GM10266 (cell line): ENCODE measurements around the gene PRCP.
A peak's percentile ranks its signal among the peaks of the same experiment; 100 is the strongest.

Experiments used
- DNase-seq: peaks from one replicate; pipeline ENCODE4 v3.0.0; 2012; ENCODE audit errors: extremely low spot score
- TF ChIP-seq, protein P1 (sequence below): IDR thresholded peaks from 2 replicates; pipeline ENCODE4 v1.5.1; 2012; ENCODE audit warnings: mild to moderate bottlenecking, low read depth; ENCODE audit not compliant: control insufficient read depth, insufficient read depth; ENCODE audit errors: missing control alignments

PRCP gene

GRCh38 chr11:82937554-82937953, 37.3 kb upstream of the PRCP start:
- TF ChIP-seq, protein P1, sequence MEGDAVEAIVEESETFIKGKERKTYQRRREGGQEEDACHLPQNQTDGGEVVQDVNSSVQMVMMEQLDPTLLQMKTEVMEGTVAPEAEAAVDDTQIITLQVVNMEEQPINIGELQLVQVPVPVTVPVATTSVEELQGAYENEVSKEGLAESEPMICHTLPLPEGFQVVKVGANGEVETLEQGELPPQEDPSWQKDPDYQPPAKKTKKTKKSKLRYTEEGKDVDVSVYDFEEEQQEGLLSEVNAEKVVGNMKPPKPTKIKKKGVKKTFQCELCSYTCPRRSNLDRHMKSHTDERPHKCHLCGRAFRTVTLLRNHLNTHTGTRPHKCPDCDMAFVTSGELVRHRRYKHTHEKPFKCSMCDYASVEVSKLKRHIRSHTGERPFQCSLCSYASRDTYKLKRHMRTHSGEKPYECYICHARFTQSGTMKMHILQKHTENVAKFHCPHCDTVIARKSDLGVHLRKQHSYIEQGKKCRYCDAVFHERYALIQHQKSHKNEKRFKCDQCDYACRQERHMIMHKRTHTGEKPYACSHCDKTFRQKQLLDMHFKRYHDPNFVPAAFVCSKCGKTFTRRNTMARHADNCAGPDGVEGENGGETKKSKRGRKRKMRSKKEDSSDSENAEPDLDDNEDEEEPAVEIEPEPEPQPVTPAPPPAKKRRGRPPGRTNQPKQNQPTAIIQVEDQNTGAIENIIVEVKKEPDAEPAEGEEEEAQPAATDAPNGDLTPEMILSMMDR = no peak

DNA sequence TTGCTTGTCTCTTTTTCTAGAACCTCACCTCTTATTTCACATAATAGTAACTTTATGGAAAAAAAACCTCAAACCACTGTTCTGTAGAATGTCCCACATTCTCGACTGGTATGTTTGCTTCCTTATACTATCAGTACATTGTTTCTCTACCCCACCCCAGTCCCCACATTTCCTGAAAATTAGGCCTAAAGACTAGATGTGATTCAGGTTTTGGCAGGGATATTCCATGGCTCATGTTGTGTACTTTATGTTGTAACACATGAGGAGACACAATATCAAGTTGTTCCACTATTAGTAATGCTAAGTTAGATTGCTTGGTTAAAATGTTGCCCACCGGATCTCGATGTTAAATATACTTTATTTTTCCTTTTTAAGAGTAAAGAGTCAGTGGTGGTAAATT, 36.0 kb upstream of the PRCP start:
- no peak for DNase-seq
- TF ChIP-seq, protein P1 = no peak

More at GRCh38 chr11:82937554-82937953, 37.3 kb upstream of the PRCP start:
- no peak for DNase-seq

DNA sequence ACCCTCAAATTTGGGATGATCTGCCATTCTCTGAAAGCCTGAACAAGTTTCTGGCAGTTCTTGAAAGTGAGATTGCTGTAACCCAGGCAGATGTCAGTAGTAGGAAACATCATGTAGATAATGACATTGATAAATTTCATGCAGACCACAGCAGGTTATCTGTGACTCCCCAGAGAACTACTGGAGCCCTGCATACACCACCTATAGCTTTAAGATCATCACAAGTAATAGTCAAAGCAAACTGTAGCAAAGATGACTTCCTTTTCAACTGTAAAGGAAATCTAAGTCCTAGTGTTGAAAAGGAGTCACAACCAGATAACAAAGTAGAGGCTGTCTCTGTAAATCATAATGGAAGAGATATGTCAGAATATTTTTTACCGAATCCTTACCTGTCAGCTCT, 32.3 kb upstream of the PRCP start:
- TF ChIP-seq, protein P1 = no peak
- no peak for DNase-seq

DNA sequence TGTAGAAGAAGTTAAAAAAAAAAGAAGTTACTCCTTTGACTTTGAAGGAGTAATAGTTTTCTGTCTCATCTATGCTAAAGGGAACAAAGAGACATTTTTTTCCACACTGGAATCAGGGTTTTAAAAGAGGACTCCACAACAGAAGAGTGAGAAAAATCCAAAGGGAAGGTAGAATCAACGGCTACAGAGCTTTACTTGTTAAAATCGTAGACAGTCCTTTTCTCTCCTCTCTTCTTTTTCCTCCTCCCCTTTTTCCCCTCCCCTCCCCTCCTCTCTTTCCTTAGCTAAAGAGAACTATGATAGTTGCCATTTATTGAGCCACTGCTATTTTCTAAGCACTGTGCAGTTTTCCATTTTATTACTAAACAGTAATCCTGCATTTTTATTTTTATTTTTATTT, 30.5 kb upstream of the PRCP start:
- TF ChIP-seq, protein P1 = no peak
- no peak for DNase-seq

- TF ChIP-seq, protein P1 = no peak
Measured at GRCh38 chr11:82930229-82930628, 30.0 kb upstream of the PRCP start.

DNA sequence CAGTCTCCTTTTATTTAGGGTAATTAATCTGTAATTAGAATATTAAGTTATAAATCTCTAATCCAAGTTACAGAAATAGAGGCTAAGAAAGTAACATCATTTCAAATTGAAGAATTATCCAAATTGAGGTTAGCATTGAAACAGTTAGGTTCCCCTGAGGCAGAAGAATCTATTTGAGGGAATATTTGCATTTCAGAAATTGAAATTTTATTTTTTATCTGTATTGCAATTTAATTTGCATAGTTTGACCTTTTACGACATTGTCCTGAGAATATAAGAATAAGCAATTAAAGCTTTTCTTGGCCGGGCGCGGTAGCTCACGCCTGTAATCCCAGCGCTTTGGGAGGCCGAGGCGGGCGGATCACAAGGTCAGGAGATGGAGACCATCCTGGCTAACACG, 28.9 kb upstream of the PRCP start:
- TF ChIP-seq, protein P1 = no peak
- DNase-seq = no peak

More at GRCh38 chr11:82930229-82930628, 30.0 kb upstream of the PRCP start:
- DNase-seq = no peak

- DNase-seq = peak; percentile 37
- TF ChIP-seq, protein P1 = peak; percentile 61
Measured at GRCh38 chr11:82927264-82927880, 27.1 kb upstream of the PRCP start.
